Stimulated activated CD4-positive, alpha-beta T cell treated with anti-CD3 and anti-CD28 coated beads, Interleukin-4, amount 100 ng/mL, for 24 hours (primary cell): ENCODE results near the gene LIN28B.

ENCODE experiments used
- DNase-seq: peaks from one replicate; pipeline ENCODE4 v3.0.0-alpha.2; 2020

The LIN28B gene

GRCh38 chr6:105116150-105116549 is 159.2 kb downstream of the LIN28B start:
- DNase-seq, result no peak

- no peak for DNase-seq
Measured at GRCh38 chr6:105120570-105120969, 163.7 kb downstream of the LIN28B start.

GRCh38 chr6:105121981-105122380 is 165.1 kb downstream of the LIN28B start:
- no peak for DNase-seq

GRCh38 chr6:105122717-105123116 is 165.8 kb downstream of the LIN28B start:
- no peak for DNase-seq
